AG10803 (cell line): ENCODE results near the gene PIK3CD.

ENCODE experiments used
- DNase-seq: peaks from one replicate; pipeline ENCODE4 v3.0.0; 2010; ENCODE audit warnings: low read depth
- H3K4me3 ChIP-seq: 2 replicates; pipeline ENCODE4 v1.5.1; 2011; ENCODE audit warnings: mild to moderate bottlenecking, low read length, control low read depth
- TF ChIP-seq, protein P1 (sequence below): conservative IDR thresholded peaks from 2 replicates; pipeline ENCODE4 v1.5.1; 2011; ENCODE audit warnings: mild to moderate bottlenecking, low read length, control low read depth, inconsistent platforms

The PIK3CD gene

DNA sequence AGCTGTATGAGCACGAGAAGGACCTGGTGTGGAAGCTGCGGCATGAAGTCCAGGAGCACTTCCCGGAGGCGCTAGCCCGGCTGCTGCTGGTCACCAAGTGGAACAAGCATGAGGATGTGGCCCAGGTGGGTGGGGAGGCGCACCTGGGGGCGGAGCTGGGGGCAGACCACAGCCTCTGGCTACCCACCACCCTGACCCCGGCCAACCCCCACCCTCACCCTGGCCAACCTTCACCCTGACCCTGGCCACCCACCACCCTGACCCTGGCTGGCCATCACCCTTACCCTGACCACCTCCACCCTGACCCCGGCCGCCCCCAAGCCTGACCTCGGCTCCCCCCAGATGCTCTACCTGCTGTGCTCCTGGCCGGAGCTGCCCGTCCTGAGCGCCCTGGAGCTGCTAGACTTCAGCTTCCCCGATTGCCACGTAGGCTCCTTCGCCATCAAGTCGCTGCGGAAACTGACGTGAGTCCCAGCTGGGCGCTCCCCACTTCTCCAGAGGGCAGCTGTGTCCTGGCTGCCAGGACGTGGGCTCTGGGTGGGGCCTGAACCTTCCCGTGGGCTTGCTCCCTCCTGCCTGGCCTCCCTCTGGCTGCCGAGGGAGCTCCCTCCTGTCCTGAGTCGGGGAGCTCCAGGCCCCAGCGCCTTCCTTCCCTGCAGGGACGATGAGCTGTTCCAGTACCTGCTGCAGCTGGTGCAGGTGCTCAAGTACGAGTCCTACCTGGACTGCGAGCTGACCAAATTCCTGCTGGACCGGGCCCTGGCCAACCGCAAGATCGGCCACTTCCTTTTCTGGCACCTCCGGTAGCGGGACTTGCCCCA lies 69.5 kb downstream of the PIK3CD start:
- H3K4me3 ChIP-seq = no peak overlapping the region
- DNase-seq = no peak
- TF ChIP-seq, protein P1, sequence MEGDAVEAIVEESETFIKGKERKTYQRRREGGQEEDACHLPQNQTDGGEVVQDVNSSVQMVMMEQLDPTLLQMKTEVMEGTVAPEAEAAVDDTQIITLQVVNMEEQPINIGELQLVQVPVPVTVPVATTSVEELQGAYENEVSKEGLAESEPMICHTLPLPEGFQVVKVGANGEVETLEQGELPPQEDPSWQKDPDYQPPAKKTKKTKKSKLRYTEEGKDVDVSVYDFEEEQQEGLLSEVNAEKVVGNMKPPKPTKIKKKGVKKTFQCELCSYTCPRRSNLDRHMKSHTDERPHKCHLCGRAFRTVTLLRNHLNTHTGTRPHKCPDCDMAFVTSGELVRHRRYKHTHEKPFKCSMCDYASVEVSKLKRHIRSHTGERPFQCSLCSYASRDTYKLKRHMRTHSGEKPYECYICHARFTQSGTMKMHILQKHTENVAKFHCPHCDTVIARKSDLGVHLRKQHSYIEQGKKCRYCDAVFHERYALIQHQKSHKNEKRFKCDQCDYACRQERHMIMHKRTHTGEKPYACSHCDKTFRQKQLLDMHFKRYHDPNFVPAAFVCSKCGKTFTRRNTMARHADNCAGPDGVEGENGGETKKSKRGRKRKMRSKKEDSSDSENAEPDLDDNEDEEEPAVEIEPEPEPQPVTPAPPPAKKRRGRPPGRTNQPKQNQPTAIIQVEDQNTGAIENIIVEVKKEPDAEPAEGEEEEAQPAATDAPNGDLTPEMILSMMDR = no peak

GRCh38 chr1:9721606-9722377 lies 70.3 kb downstream of the PIK3CD start:
- DNase-seq = no peak
- TF ChIP-seq, protein P1 = peak; percentile 42
- H3K4me3 ChIP-seq = no peak overlapping the region

DNA sequence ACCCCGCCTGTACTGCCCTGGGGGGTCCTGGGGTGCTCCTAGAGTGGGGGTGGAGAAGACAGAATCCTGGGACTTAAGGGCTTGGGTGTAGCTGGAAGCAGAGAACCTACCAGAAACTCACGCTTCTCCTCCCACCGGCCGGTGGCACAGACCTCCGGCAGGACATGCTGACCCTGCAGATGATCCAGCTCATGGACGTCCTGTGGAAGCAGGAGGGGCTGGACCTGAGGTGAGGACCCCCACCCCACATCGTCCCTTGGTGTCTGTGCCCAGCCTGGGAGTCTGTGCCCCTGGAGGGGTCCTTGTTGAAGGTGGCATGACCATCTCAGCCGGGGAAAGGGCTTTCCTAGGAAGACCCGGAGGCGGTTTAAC lies 70.8 kb downstream of the PIK3CD start:
- TF ChIP-seq, protein P1 = no peak
- no peak for DNase-seq
- H3K4me3 ChIP-seq = no peak overlapping the region

DNA sequence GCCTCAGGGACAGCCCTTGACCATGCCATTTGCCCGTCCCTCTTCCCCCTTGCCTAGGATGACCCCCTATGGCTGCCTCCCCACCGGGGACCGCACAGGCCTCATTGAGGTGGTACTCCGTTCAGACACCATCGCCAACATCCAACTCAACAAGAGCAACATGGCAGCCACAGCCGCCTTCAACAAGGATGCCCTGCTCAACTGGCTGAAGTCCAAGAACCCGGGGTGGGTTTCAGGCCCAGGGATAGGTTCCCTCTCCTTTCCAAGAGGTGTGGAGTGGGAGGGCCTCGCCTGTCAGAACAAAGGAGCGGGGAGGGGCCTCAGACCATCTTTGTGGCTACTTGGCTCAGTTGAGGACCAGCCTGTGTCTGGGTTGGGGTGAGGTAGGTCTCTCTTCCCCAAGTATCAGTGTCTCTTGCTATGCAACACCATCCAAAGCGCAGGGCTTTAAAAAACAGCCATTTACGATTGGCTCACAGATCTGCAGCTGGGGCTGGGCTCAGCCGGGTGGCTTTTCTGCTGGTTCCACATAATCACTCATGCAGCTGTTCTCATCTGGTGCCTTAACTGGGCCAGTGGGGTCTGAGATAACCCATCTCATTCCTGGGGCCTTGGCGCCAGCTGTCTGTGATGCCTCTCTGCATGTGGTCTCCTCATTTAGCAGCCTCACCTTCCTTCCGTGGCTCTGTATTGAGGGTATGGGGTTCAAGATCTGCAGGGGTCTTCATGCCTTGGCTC lies 71.7 kb downstream of the PIK3CD start:
- H3K4me3 ChIP-seq = no peak overlapping the region
- DNase-seq = no peak
- TF ChIP-seq, protein P1 = no peak

DNA sequence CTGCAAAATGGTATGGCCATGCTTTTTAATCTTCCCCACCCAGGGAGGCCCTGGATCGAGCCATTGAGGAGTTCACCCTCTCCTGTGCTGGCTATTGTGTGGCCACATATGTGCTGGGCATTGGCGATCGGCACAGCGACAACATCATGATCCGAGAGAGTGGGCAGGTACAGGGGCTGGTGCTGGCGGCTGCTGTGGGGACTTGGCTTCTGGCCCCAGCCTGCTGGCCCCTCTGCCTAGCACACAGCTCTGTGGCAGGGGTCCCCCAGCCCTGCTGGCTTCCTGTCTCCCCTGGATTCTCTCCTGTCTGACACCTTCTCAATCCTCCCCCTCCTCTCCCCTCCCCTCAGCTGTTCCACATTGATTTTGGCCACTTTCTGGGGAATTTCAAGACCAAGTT lies 72.4 kb downstream of the PIK3CD start:
- DNase-seq = no peak
- TF ChIP-seq, protein P1 = no peak
- H3K4me3 ChIP-seq = no peak overlapping the region

- TF ChIP-seq, protein P1 = peak; percentile 80
- H3K4me3 ChIP-seq = no peak overlapping the region
- DNase-seq = peak; percentile 43
Observed at GRCh38 chr1:9724706-9725476, 73.4 kb downstream of the PIK3CD start.
